Eye (tissue), 1 donor: ENCODE data around the gene NTNG2.
"Not testable (repeated sequence)": the region's sequence is repeated elsewhere in the genome, so short reads cannot be mapped to it uniquely, and the experiment has no call there.

ENCODE experiments used
- DNase-seq: peaks from one replicate; pipeline ENCODE4 v3.0.0-alpha.2; 2015

NTNG2 gene, protein sequence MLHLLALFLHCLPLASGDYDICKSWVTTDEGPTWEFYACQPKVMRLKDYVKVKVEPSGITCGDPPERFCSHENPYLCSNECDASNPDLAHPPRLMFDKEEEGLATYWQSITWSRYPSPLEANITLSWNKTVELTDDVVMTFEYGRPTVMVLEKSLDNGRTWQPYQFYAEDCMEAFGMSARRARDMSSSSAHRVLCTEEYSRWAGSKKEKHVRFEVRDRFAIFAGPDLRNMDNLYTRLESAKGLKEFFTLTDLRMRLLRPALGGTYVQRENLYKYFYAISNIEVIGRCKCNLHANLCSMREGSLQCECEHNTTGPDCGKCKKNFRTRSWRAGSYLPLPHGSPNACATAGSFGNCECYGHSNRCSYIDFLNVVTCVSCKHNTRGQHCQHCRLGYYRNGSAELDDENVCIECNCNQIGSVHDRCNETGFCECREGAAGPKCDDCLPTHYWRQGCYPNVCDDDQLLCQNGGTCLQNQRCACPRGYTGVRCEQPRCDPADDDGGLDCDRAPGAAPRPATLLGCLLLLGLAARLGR

DNA sequence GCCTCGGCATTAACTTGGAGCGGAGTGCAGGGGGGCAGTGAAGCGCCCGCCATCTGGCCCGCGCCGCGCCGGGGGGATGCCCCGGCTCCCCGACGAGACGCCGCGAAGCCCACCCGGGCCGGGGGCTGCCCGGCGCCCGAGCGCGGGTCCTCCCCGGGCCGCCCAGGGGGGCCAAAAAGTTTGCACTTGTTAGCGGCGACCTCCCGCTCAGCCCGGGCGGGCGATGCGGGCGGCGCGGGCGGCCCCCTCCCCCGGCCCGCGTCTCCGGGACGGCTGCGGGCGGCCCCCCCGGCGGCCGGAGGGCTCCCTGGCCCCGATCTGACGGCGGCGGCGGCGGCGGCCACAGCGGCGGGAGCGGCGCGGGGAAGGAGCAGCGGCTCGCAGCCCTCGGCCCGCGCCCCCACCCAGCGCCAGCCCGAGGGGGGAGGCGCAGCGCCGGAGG lies at the start of gene NTNG2:
NTNG2 (plus strand) TSS at position 316 of the 442 bp plus-strand sequence. CDS start 4,774 bp downstream, outside the sequence.
- DNase-seq, result no peak

DNA sequence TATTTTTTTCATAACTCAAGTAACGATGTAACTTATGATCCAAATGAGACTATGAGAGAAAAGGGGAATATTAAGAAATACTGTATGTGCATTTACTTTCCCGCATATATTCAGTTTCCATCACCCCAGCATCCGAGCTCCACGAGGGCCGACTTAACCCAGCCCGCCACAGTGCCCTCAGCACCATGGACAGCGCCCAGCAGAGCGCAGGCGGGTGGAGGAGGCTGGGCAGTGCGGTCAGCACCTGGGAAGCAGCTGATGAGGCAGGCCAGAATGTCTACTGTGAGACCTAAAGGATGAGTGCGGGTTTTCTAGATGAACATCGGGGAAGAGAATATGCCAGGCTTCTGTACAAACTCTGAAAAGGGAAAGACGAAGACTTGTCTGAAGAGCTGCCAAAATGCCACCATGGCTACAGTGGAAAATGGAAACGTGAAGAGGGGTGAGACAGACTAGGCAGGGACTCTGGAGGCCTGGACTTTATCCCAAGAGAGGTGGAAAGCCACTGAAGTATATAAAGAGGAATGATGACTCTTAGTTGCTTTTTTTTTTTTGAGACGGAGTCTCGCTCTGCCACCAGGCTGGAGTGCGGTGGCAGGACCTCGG lies 47.7 kb upstream of the NTNG2 start:
- DNase-seq, result peak; percentile 88

DNA sequence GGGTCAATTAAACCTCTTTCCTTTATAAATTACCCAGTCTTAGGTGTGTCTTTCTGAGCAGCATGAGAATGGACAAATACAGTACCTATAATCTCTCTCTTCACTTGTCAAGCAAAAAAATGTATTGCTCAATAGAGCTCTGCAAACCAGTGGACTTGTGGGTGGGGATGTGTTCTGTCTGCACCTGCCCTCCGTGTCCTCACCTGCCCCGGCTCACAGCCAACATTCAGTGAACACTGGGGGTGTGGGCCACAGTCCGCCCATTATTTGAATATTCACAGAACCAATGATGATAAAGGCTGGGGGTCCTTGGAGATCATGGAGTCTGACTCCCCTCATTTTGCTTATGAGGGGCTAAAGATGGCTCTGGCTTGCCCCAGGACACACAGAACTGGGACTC lies 45.3 kb upstream of the NTNG2 start:
- DNase-seq, result no peak

DNA sequence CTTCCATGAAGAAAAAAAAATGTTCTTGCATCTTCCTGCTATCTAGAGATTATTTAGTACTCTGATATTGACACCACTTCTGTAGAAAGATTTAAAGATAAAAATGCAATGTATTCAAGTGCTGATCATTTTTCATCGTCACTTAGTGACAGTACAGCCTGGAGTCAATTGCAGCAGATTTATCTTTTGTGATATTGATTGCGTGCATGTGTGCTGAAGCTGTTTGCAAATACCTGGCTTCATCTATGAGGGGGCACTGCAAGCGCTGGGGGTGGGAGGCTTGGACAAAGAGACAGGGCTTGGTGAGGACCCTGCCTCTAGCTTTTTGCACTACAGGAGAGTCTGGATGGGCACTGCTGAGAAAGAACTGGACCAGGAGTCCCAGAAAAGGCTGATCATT lies 44.2 kb upstream of the NTNG2 start:
- DNase-seq, result no peak

DNA sequence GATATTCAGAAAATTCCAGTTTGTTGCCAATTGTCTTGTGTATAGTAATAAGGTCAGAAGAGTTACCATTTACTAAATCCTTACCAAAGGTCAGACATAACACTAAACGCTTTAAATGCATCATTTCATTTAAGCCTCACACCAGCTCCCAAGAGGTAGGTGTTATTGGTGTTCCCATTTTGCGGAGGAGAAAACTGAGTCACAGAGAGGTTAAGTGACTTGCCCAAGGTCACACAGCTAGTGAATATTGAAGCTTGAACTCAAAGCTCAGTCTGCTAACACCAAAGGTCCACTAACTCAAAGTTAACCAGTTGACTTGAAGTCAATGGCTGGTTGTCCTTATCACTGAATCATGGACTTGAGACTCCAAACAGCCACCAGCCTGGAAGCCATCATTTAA lies 40.8 kb upstream of the NTNG2 start:
- DNase-seq, result no peak

DNA sequence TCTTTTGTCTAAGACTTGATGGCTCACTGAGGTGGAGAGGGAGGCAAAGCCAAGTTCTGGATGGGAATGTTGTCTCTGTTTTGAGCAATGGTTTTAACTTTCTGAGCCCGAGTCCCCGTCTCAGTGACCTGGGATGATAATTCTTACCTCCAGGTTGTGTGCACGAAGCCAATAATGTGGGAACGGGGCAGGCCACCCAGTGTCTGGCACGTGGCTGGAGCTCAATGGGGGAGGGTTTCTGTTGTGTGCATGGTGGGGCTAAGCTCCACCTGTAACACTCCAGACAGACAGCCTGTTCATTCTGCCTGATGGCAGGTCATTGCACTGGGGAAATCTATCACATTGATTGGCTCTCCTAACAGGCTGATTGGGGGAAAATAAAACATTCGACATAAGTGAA lies 37.1 kb upstream of the NTNG2 start:
- DNase-seq, result no peak

DNA sequence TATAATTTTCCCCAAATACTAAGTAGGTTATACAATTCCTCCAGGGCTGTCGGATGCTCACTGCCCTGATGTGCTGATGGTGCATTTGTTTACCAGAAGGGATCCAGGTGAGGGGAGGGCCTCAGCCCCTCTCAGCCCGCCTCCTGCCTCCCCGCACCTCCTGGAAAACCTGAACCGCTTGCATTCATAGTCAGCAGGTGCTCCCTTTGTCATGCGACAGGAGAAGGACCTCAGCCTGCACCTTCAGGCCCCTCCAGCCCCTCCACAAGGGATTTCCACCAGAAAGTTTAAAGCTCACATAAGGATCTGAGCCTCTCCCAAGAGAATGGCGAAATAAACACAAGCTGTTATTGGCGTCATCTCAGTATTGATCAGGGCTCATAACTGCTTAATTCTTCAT lies 36.5 kb upstream of the NTNG2 start:
- no peak for DNase-seq

DNA sequence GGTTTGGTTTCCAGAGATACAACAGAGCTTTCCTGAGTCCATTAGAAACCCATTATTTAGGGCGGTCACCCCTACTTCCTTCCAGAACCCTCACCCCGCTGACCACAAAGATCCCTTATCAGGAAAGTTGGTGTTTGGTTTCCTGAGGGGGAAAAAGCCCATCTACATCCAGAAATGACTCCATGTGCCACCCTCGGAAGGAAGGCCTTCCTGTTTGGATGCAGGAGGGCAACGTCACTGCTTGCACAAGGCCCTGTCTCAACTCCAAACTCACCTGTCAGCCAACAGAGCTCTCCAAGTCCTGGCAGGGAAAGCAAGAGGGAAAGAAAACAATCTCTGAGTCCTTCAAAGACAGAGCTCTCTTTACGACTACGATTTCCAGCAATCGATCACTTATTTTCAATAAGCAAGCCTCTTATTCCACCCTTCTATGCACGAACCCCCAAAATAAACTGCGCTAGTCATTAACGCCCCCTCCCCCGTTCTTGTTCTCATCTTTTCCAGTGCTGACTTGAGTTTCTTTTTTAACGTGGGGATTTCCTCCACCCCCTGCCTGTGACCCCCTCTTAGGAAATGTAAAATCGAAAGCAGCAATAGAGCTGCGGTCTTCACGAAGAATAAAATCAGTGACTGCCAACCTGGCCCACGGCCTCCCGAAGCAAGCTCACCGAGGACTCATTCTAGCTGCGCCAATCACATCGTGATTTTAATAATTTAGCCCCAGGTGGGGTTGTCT lies 35.7 kb upstream of the NTNG2 start:
- DNase-seq, result no peak

DNA sequence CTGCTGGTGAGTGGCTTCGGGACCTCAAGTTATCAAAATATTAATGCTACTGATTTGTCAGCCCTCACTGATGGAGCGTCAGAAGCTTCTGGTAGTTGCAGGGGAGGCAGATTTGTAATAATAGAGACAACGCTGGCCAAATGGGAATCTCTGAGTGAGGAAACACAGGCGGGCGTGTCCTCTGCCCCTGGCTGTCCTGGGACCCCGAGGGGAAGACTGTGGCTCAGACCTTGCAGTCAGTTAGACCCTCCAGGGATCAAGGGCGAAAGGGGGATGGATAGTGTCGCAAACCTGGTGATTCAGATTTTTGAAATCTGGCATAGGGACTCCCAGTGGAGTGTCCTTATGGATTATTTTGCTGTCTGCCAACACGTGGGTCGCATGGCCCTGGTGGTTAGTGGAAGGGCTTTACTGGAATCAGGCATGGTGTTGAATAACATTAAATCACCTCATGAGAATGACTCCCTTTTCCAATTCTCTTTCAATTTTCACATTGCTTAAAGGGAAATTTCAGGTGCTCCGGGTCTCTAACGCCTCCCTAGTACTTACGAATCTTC lies 35.1 kb upstream of the NTNG2 start:
- DNase-seq, result no peak

DNA sequence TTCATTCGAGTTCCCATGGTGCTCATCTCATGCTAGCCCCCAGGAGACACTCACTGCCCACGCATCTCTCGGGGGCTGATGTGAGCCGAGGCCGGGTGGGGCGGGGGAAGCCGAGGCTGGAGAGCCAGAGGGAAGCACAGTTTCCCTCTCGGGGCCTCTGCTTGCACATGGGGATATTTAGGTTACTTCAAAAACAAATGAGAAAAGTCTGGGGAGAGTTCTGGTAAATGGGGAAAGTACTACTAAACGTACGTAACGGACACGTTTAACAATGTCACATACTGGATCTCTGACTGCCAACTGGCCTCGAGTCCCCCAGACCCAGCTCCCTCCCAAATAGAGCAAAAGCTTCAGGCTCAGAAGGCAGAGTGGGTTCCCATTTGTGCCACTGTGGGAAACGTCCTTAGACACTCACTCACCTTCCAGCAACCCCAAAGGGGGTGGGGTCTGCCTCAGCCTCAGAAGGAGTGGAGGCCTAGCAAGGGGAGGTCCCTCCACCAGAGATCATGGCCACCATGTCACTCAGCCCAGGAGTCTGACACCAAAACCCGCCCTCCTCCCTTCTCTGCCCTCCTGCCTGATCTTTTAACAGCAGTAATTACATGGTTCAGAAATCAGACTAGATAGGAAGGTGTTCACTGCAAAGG lies 33.8 kb upstream of the NTNG2 start:
- no peak for DNase-seq

DNA sequence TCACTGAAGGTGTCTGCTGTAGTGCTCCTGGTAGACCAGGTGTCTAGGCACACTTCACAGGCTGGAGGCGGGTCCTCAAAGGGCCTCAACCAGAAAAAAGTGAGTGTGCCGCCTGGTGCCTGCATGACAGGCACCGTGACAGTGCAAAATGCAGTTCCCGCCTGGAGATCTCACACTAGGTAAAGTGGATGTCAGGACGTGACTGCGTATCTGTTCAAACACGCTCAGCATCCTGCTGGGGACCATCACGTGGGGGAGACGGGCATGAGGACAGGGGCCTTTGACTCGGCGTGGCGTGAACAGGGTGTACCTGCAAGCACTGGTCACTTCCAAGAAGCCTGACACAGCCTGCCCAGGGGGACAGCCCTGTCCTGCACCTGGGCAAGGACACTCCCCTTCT lies 32.3 kb upstream of the NTNG2 start:
- no peak for DNase-seq

DNA sequence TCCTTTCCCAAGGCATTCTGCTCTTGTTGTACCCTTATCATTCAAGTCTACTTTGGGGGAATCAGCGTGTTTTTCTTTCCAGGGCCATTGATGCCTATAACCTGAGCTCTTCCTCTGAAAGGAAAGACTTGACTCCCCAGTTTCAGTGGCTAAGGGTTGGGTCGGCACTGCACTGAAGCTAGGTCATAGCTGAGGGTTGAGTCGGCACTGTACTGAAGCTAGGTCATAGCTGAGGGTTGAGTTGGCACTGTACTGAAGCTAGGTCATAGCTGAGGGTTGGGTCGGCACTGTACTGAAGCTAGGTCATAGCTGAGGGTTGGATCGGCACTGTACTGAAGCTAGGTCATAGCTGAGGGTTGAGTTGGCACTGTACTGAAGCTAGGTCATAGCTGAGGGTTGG lies 27.8 kb upstream of the NTNG2 start:
- not testable (repeated sequence) for DNase-seq

DNA sequence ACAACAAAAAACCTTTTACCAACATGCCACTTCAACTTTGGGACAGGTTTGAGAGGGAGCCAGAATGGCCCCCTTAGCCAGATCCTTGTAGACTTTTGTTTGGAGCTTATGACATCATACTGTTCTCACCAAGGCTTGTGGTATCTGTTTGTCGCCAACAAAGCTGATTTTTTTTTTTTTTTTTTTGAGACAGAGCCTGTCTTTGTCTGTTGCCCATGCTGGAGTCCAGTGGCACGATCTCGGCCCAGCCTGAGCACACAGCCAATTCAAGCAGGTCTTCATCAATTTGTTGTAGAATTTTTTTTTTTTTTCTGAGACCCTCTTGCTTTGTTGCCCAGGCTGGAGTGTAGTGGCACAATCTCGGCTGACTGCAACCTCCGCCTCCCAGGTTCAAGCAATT lies 26.4 kb upstream of the NTNG2 start:
- DNase-seq, result no peak

DNA sequence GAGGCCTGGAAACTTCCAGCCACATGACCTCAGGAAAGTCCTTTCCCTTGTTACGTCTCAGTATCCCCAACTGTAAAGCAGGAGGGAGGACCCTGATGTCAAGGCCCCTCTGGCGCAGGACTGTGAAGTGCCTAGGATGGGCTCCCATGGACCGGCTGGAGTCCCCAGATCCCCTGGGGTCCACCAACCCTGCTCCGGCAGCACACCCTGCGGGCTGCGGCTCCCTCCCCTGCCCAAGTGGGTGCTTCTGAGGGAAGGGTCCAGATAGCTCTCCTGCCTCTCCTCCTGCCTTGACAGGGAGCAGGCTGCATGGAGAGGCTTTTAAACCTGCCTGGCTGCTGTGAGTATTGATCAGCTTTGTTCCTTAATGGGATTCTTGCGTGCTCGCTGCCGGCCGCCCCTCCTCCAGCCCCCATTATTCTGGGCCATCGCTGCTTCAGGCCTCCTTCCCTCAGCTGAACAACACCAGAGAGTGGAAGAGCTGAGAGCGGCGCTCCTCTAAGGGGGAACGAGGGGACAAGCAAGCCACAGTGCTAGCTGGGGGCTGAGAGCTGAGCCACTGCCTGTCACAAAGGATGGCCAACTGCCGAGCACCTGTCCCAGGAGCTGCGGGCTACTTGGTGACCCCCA lies 25.6 kb upstream of the NTNG2 start:
- peak; percentile 68 for DNase-seq

DNA sequence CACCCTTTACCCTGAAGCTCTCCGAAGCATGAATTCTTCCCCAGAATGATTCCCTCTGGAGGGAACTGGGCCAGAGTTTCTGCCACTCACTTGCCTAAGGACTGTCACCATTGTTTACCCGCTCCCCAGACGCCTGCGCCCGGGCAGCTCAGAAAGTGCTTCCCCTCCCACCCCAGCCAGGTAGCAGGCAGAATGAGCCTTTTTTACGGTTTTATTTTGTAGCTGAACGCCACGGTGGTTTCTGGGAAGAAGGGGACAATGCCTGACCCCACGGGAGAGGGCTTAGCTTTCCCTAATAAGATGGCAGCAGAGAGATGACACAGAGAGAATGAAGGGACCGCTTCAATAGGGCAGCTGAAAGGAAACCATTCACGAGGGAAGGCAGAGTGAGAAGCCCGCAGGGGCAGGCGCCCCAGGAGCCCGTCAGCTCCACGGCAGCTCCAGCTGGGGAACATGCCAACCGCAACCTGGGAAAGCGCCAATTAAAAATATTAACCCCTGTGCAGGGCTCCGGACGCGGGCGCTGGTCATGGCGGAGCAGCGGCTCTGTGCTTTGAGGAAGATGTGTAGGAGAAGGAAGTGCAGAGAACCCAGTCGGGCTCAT lies 20.4 kb upstream of the NTNG2 start:
- DNase-seq, result peak; percentile 77

DNA sequence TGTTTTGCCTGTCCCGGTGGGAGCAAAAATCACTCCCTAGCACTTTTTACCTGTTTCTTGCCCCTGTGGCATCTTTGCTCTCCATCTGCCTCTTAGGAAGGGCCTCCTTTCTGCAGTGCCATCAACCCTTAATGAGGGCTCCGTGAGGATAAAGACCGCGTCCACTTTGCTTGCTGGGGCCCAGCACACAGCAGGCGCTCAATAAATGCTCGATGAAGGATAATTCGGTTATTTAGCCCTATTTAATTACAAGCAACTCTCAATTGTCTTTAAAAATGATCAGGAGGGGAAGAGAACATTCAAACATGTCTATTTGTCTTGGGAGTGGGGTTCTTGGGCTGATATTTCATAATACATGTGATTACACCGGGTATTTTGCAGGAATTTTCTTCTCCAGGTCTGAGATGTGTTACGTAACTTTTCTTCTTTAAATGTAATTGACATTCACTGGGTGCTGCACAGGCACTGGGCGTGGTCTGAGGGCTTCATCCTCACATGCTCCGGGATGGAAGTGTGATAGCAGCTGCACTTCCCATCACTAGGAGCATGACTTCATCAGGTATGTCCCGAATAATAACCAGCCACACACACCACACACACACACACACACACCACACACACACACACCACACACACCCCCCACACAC lies 19.8 kb upstream of the NTNG2 start:
- DNase-seq, result peak; percentile 30

DNA sequence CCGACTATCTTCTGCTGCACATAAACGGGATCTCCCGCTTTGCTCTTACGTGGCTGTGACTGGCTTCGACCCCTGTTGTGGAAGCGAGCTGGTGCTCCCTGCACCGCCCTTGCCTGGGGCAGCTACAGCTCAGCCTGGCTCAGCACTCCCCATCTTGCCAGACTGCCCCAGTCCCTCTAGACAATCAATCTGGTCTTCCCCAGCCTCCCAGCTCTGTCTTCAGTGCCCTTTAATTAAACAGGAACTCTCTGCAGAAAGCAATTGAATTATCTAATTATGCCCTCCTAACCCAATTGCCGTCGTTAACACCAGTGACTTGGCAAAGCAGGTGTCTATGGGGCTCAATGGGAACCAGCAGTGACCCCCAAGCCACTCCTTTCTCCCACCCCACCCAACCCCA lies 18.9 kb upstream of the NTNG2 start:
- peak; percentile 25 for DNase-seq

DNA sequence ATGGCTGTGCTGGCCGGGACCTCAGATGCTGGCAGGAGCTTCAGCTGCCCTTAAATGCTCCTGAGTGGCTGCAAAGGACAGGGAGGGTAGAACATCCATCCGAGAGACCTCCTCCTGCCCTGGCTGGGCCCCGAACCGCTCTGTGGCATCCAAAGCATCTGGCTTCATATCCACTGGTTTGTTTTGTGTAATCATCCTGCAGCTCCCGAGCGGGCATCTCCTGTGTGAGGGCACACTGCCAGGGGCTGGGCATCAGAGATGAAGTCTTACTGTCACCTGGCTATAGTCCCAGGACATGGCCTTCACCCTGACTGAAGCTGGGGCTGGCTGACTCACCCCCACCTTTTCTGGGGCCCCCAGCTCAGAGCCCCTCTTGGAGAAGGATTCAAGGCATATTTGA lies 18.5 kb upstream of the NTNG2 start:
- no peak for DNase-seq

DNA sequence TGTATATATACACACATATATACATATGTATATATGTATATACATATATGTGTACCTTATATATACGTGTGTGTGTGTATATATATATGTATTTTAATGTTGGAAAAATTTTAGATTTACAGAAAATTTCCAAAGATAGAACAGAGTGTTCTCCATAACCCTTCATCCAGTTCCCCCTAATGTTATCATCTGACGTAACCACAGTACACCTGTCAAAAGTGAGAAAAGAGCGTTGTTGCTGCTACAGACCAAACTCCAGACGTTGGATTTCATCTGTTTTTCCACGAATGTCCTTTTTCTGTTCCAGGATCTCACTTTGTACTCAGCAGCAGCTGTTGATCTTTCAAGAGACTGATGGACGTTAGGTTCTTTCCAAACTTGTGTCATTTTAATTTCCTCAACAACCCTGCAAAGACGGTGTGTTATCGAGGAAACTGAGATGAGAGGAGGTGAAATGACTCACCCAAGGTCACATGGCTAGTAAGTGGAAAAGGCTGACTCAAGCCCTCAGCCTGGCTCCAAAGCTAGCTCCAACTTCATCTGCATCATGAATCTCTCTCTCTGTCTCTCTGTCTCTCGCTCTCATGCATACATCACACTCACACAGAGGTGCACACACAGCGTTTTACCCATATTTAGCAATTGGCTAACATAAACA lies 17.0 kb upstream of the NTNG2 start:
- DNase-seq, result no peak

DNA sequence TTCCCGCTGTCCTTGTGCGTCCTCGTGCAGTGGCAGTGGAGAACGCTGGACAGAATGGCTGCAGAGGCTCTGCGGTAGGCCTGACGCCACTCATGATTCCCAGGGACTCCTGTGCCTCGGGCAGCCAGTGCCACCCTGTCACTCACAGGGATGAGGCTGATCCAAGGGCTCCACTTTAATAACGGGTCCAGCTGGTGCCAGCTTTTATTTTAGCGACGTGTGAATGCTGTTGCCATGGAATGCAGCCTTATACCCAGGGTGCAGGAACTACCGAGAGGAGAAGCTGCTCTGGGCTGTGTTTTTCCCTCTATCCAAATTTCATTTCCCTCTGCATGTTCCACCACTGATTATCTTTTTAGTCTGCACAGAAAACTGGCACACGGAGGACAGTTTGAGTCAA lies 15.8 kb upstream of the NTNG2 start:
- DNase-seq, result no peak

DNA sequence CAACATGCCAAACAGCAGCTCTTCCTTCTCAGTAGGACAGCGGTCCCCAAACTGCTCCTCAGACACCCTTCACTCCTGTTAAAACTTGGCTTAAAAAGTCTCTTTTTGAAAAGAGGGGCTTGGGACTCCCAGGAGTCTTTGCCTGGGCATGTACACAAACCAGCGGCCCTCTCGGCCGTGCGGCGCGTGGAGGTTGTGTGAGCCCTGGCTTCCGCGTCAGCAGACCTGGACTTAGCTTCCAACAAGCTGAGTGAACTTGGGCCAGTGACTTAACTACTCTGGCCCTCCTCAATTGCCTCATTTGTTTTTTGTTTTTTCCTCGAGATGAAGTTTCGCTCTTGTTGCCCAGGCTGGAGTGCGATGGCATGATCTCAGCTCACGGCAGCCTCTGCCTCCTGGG lies 15.3 kb upstream of the NTNG2 start:
- DNase-seq, result no peak
